Right hindlimb (tissue), 1 donor: ENCODE data around the gene CNPPD1.

Experiments used
- DNase-seq: peaks from one replicate; pipeline ENCODE4 v3.0.0-alpha.2; 2018

Gene CNPPD1

DNA sequence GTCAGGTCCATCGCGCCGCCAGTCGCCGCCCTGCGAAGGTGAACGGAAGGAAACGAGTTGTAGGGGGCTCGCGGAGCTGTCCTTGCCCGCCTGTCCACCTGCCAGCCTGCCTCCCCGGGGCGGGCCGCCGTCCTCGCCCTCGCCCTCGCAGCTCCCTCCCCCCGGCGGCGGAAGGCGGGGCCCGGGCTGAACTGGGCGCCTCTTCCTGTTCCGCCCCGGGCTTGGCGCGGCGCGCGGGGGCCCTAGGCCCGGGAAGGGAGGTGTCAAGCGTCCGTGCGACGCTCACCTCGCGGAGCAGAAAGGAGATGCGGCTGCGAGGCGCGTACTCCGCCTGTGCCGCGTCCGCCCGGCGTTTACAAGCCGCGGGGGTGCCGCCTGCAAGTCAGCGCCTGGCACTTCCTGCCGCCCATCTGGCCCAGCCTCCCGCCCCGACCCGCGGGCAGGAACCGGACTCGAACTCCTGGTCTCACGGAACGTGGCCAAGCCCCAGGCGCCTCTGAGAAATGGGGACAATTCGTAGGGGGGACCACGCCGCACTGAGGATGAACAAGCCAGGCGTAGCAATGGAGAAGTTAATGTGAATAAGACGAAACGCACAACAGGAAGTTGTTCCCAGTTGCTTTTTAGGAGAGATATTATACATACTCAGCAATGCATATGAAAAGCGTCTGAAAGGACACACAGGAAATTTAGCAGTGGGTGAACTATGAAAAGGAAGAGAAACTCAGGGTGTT lies at the start of gene CNPPD1:
TSS of gene CNPPD1 (minus strand) at position 108 of the 734 bp plus-strand sequence. CDS start at position 11, 97 bp downstream.
- DNase-seq, result peak; percentile 90

GRCh38 chr2:219225350-219225749 lies 48.6 kb upstream of the CNPPD1 start:
- DNase-seq, result no peak

DNA sequence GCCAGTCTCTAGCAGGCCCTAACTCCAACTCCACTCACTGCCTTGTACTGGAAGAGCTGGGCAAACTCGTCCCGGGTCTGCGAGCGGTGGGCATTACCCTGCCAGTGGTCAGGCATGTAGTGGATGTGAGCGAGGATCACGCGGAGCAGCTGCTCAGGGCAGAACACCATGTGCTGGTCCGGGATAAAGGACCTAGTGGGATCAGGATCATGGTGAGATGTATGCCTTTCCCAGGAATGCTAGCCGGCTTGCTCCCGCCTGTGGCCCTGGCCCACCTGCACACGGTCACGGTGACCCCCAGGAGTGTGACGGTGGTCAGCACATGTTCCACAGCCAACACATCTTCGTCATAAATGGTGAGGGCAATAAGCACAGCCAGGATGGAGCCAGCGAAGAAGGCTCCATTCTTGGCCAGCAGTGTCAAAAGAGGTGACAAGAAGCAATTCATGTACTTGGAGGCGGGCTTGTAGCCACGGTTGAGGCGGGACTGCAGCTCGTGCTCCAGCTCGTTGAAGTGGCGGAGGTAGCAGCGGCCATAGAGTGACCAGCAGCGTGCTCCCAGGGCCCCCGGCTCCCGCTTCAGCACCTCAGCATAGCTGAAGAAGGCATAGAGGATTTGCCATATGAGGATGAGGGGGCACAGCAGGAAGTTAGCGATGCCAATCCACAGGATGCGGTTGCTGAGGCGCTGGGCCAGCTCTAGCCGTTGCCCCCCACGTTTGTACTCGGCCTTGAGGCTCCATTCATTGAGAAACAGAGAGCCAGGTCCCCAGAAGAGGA lies 47.3 kb upstream of the CNPPD1 start:
- DNase-seq, result no peak

GRCh38 chr2:219221957-219222518 lies 45.3 kb upstream of the CNPPD1 start:
- DNase-seq, result no peak

DNA sequence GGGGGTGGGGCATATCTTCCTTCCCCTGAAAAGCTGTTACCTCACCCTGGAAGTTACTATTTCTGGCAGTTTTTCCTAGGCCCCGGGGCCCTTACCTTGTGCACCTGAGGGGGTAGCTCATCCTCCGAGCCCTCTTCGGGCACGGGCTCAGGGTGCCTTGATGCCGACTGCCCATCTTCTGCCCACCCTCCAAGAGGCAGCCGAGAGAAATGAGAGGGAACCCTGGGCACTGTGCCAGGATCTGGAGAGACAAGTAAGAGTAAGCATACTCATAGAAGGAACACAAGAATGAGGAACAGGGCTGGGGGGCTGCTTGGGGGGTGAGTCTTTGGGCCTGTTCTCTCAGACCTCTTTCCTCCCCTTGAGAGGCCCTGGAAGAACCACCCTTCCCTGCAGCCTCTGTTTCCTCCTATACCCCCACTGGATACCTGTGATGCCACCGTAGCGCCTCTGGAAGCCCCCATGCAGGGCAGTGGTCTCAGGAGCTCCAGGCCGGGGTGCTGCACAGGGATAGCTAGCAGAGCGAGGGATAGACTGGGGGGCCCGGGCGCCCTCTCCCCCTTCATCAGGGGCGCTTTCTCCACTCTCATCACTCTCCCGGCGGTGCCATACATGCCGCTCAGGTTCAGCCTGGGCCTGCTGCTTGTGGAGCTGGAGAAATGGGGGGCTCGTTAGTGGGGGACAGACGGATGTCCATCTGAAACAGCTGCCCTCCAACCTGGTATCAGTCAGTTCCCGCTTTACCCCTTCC lies 44.1 kb upstream of the CNPPD1 start:
- no peak for DNase-seq

DNA sequence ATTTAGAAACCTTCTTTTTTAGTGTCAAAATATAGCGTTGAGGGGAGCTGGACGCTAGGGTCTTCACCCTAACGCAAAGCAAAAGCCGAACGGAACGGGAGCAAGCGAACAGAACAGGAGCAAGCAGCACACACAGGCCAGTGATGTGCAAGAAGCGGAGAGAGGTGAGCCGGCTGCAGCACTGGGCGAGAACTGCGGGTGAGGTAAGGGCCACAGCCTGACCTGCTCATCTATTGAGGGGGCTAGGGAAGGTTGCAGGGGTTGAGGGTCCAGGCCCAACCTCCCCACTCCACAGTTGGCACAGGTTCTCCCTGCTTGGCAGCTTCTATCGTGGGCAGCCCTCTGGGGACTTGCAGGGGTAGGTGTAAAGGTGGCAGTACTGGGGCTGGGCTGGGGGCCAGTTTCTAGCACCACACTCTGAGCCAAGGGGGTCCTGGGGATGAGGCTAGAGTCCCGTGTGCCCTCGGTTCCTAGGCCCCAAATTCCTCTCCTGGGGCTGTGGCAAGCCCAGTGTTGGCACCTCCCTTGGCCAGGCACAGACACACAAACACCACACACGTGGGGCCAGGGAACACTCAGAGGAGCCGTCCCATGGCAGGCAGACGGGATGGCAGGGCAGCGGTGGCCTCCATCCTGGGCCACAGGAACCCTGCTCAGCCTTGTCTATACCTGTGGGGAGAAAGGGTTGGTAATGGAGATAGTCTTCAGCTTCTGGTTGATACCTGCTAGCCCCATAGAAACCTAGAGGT lies 43.2 kb upstream of the CNPPD1 start:
- DNase-seq, result no peak

DNA sequence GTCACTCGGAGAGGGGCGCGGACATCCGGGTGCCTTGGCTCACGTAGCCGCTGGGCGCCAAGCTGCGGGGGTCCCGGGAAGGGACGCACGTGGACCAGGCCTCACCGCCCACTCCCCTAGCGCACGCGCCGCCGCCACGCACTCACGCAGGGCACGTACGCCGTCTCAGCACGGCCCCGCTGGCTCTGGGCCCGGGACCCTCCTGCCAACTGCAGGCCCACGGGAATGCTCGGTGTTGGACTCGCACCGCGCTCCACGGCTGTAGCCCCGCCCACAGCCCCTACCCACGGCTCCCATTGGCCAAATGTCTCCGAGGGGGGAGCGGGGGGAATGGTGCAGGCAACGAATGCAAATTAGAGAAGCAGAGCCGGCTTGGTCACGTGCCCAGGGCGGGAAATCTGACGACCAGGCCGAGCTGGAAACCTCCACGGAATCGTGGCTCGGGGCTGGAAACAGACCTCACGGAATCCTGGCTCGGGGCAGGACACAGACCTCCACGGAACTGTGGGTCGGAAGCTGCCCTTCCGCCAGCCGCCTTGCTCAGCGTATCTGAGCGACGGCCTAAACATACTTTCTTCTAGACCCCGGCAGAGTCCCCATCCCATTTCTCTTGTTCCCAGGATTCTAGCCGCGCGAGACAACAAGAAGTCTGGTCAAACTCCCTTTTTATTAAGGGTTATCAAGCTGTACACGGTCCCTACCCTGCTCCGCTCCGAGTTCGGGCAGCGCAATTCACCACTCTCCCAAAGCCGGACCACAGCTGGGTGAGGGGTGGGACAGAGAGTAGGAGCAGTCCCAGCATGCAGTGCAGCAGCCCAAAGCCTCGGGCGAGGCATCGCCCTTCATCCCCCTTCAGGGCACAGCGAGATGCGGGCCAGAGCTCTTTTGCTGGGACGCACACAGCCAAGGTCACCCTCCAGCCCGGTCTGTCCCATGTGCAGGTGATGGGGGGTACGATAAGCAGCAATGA lies 42.3 kb upstream of the CNPPD1 start, which contains the start of gene ABCB6:
TSS of gene ABCB6 (minus strand) at position 227 of the 970 bp plus-strand sequence. CDS start 285 bp downstream, outside the sequence.
- DNase-seq, result peak; percentile 99

DNA sequence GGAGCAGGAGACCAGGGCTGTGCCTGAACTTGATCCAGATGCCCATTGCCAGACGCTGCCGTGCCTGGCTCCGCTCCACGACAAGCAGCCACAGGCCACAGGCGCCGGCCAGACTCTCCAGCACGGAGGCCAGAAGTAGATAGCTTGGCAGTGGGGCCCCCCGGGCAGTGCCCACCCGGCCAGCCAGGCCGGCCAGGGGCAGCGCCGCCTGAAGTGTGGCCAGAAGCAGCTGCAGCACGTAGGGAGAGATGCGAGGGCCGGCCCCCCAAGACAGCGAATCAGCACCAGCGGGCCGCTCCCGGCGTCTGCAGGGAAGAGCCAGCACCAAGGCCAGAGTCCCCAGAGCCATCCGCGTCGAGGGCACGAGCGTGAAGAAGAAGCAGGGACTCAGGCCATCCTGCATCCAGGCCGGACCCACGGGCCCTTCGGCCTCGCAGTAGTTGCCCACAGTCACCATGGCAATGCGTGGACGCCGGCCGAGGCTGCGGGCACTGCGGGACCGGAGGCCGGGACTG lies 41.5 kb upstream of the CNPPD1 start:
- DNase-seq, result peak; percentile 85

- no peak for DNase-seq
These were observed 39.8 kb upstream of the CNPPD1 start for GRCh38 chr2:219216535-219216915.

DNA sequence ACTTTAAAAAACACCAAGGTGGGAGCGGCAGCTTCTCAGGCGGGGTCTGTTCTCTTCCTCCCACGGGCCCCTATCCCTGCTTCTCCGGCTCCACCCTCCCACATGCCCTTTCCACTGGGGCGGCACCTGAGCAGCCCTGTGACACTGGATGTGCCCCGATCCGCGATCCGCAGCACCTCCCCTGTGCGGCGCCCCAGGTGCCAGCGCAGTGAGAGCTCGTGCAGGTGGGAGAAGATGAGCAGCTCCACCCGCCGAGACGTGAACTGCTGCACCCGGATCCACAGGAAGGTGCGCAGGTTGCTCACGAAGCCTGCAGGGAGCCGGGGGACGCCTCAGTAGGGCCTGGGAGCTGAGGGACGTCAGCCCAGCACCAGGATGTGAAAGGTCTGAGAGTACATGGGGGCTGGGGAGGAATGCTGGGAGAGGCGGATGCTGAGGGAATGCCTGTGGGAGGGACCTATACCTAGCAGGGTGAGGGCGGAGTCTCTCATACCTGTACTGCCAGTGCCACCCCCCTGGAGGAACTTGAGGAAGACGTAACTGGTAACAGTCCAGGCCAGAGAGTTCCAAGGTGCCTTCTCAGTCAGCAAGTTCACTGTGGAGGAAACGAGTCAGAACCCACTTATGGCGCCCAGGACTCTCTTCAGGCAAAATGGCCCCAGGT lies 39.3 kb upstream of the CNPPD1 start:
- DNase-seq, result no peak

GRCh38 chr2:219214786-219215185 lies 38.1 kb upstream of the CNPPD1 start:
- DNase-seq, result no peak

DNA sequence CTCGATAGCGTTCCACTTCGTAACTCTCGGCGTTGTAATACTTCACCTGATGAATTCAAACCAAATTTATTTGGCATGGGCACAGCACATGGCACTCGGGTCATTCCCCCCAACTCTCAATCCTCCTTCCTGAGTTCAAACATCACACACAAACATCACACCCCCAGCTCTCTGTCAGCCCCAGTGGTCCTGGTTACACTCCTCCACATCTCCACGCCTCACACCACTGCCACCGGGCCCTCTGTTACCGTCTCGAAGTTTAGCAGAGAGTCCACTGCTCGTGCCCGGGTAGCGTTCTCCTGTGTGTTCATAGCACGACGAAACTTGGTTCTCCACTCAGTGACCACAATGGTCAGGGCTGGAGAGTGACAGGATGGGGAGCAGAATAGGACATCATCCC lies 37.4 kb upstream of the CNPPD1 start:
- no peak for DNase-seq

DNA sequence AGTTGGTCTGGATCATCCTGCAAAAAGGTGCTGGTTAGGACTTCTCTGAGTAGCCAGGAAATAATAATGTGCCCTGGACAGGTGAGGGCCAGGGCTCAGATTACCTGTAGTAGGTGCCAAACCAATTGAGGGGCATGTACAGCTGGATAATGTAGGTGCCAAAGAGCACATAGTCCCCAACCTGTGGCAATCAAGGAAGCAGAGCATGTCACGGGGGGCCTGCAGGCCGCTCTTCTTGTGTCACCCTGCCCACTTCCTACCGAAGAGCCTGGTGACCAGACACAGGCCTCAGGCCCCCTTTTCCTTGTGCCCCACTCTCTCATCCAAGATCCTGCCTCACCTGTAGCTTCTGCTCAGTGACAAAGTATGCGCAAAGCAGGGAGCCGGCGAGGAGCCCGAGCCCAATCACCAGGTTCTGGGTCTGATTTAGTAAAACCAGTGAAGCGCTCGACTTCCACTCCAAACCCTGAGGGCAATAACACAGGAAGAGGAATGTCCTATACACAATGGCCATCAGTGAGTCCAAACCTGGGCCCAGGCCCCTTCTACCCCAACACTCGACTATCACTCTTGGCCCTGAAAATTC lies 36.9 kb upstream of the CNPPD1 start:
- DNase-seq, result no peak

- DNase-seq, result no peak
These were observed 36.3 kb upstream of the CNPPD1 start for GRCh38 chr2:219213026-219213415.

GRCh38 chr2:219210886-219211362 lies 34.2 kb upstream of the CNPPD1 start:
- no peak for DNase-seq

GRCh38 chr2:219210196-219210885 lies 33.6 kb upstream of the CNPPD1 start:
- no peak for DNase-seq

- no peak for DNase-seq
These were observed 32.8 kb upstream of the CNPPD1 start for GRCh38 chr2:219209236-219210195.
